HFFc6 (cell line): Measurements from ENCODE around the gene FREM2. TPM values are rescaled to one million over a fixed set of nuclear protein-coding genes. Genes with fewer than 3 reads are reported as not detected.

Experiments
- DNase-seq: peaks from one replicate; pipeline ENCODE4 v3.0.0-alpha.2; 2018
- H3K27ac Mint-ChIP-seq: 2 replicates; pipeline ENCODE4 v1.8.0; 2020; ENCODE audit warnings: mild to moderate bottlenecking, mixed read lengths
- H3K27me3 Mint-ChIP-seq: 2 replicates; pipeline ENCODE4 v1.8.0; 2021; ENCODE audit warnings: mild to moderate bottlenecking, moderate library complexity, mixed read lengths; ENCODE audit not compliant: insufficient read depth
- H3K36me3 Mint-ChIP-seq: 2 replicates; pipeline ENCODE4 v1.8.0; 2021; ENCODE audit warnings: low read depth, mixed read lengths
- H3K4me1 Mint-ChIP-seq: 2 replicates; pipeline ENCODE4 v1.8.0; 2020; ENCODE audit warnings: low read depth, mixed read lengths
- H3K4me3 Mint-ChIP-seq: 2 replicates; pipeline ENCODE4 v1.8.0; 2020; ENCODE audit warnings: mild to moderate bottlenecking, moderate library complexity, mixed read lengths
- H3K9me3 Mint-ChIP-seq: 2 replicates; pipeline ENCODE4 v1.8.0; 2020; ENCODE audit warnings: mild to moderate bottlenecking, mixed read lengths
- CTCF ChIP-seq: fragments of 200-600 bp; sonication (generic); IDR thresholded peaks from 2 replicates; pipeline ENCODE4 v1.5.0; 2021; ENCODE audit warnings: antibody characterized with exemption, mild to moderate bottlenecking
- total RNA-seq, 6 experiments: library from RNA; stranded (reverse); fragmentation: NEBNext Ultra II Directional; extraction: Animal tissue kit (Norgen Biotek cat#: 25700); gene quantifications; 2 replicates in 1 of 6; 3 replicates in 5 of 6; pipeline ENCODE4 v1.2.3, GENCODE V29; 2021

FREM2 gene
- total RNA-seq, 6 experiments from 2014 or later: not detected

- no peaks in the 10 kb centered on the region for H3K4me1 Mint-ChIP-seq
- H3K36me3 Mint-ChIP-seq: no peaks in the 10 kb centered on the region
- H3K4me3 Mint-ChIP-seq: no peak overlapping the region
- no peaks in the 10 kb centered on the region for H3K27me3 Mint-ChIP-seq
- H3K27ac Mint-ChIP-seq: no peak overlapping the region
- DNase-seq: no peak
- H3K9me3 Mint-ChIP-seq: peaks cover 4% of the 10 kb centered on the region; the same call in 1 of the 2 replicates
- no peak for TF ChIP-seq CTCF
Observed at GRCh38 chr13:38849315-38849714, 162.4 kb downstream of the FREM2 start.

DNA sequence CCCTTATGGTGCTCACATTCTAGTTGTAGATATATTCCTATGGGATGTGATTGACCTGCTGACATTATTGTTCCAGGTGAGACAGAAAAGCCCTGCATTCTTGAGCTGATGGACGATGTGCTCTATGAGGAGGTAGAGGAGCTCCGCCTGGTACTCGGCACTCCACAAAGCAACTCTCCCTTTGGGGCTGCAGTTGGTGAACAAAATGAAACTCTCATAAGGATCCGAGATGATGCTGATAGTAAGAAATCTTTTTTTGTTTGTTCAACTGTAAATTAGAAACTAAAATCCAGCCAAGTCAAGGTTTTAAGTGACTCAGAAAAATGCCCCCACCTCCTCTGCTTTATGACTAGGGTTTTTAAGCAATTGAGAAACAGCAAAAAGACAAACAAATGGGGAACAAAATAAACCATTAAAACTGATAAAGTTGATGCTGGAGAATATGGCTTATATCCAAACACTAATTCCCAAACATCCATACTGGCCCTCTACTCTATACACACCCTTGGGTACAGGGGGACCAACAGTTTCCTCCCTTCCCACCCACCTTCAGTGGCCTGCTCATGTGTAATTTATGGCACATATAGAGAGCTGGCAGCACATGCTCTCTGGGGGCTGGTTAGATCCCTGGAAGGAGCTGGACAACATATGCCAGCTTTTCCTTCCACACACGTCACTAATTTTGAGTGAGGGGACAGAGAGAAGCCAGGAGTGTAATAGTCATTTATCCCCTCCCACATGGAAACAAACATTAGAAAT is 164.2 kb downstream of the FREM2 start:
- no peak overlapping the region for H3K4me3 Mint-ChIP-seq
- H3K4me1 Mint-ChIP-seq: no peaks in the 10 kb centered on the region
- H3K27ac Mint-ChIP-seq: no peak overlapping the region
- TF ChIP-seq CTCF: no peak
- H3K9me3 Mint-ChIP-seq: peaks cover 4% of the 10 kb centered on the region; the same call in 1 of the 2 replicates
- DNase-seq: no peak
- H3K36me3 Mint-ChIP-seq: no peaks in the 10 kb centered on the region
- H3K27me3 Mint-ChIP-seq: no peaks in the 10 kb centered on the region

DNA sequence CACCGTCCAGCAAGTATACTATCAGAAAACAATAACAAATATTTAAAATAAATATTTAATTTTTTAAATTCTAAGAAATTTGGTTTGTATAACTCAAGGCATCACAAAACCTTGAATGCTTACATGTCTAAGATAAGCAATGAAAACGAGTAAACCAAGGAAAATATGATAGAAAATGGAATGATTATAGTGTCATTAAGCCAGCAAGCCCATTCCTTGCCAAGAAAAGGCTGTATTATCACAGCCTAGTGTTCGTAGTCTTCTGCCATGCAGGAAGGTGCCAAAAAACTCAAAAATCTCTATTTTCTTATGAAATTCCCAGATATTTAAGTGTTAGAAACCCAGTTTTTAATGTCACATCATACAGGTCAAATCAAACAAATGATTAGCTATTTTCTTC is 167.3 kb downstream of the FREM2 start:
- DNase-seq: no peak
- H3K4me1 Mint-ChIP-seq: no peaks in the 10 kb centered on the region
- no peaks in the 10 kb centered on the region for H3K27me3 Mint-ChIP-seq
- H3K27ac Mint-ChIP-seq: no peak overlapping the region
- H3K36me3 Mint-ChIP-seq: no peaks in the 10 kb centered on the region
- H3K4me3 Mint-ChIP-seq: no peak overlapping the region
- H3K9me3 Mint-ChIP-seq: peaks cover 6% of the 10 kb centered on the region
- no peak for TF ChIP-seq CTCF

DNA sequence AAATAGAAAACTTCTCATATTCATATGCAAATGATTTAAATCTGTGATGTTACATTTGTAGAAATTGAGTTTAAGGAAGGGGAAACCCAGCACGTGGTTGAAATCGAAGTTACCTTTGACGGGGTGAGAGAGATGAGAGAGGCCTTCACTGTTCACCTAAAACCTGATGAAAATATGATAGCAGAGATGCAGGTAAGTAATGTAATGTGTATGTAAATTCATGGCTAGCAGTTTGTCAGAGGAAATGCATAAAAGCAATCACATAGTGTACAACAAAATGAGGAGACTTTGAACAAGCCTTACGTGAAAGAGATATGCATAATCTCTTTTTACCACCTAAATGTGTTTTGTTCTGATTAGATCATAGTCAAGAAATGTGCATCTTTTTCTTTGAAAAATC is 169.2 kb downstream of the FREM2 start:
- Mint-ChIP-seq H3K27ac (no peak overlapping the region), H3K27me3 (no peaks in the 10 kb centered on the region), H3K36me3 (no peaks in the 10 kb centered on the region), H3K4me3 (no peak overlapping the region), H3K4me1 (no peaks in the 10 kb centered on the region), H3K9me3 (peaks cover 4% of the 10 kb centered on the region)
- TF ChIP-seq CTCF: no peak
- no peak for DNase-seq

DNA sequence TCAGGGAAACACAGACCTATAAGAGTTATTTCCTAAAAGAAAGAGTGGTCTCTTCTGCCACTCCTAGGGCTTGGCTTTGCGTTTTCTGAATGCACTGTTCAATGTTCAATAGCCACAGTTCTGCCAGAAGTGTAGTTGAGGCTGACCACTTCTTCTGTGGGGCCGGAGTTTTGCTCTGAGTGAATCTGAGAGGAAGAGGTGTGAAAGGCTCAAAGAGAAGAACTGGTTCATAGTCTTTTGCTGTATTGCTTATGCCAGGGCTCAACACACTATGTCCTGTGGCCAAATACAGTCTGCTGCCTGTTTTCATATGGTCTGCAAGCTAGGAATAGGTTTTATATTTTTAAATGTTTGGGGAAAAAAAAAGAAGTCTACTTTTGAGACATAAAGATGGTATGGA is 175.6 kb downstream of the FREM2 start:
- no peak overlapping the region for H3K4me3 Mint-ChIP-seq
- H3K27ac Mint-ChIP-seq: no peak overlapping the region
- no peaks in the 10 kb centered on the region for H3K4me1 Mint-ChIP-seq
- TF ChIP-seq CTCF: no peak
- no peak for DNase-seq
- H3K27me3 Mint-ChIP-seq: no peaks in the 10 kb centered on the region; the same call in 1 of the 2 replicates
- H3K36me3 Mint-ChIP-seq: no peaks in the 10 kb centered on the region
- peaks cover 4% of the 10 kb centered on the region; the same call in 1 of the 2 replicates for H3K9me3 Mint-ChIP-seq
